Embryonic facial prominence (tissue), 1 donor: ENCODE data around the gene MTFR1L.

Source experiments
- DNase-seq: peaks from one replicate; pipeline ENCODE4 v3.0.0-alpha.2; 2016; ENCODE audit errors: extremely low spot score

Gene MTFR1L

GRCh38 chr1:25878690-25879089, 58.9 kb downstream of the MTFR1L start:
- DNase-seq: no peak

GRCh38 chr1:25879675-25880074, 59.9 kb downstream of the MTFR1L start:
- DNase-seq: no peak

- DNase-seq: no peak
Measured at GRCh38 chr1:25880518-25880917, 60.8 kb downstream of the MTFR1L start.

- no peak for DNase-seq
Measured at GRCh38 chr1:25881266-25881665, 61.5 kb downstream of the MTFR1L start.
